Activated CD8-positive, alpha-beta T cell treated with anti-CD3 and anti-CD28 coated beads for 36 hours (primary cell): Measurements from ENCODE around the gene FOXQ1. TPM values are rescaled to one million over a fixed set of nuclear protein-coding genes. Genes with fewer than 3 reads are reported as not detected.
"Not testable (repeated sequence)": the region's sequence is repeated elsewhere in the genome, so short reads cannot be mapped to it uniquely, and the experiment has no call there.

Source experiments
- ATAC-seq: fragments of 200-7000 bp; cut with Tn5 transposase; one replicate; pipeline ENCODE4 v1.10.0; 2021; ENCODE audit warnings: mild to moderate bottlenecking, moderate library complexity
- CTCF ChIA-PET: fragments of 350-600 bp; sonication (Branson Sonifier 250); formaldehyde crosslinking; loops from one replicate; lab custom pipeline; 2021; ENCODE audit warnings: antibody characterized with exemption; lab: Charles Lee
- POLR2A ChIA-PET: fragments of 350-600 bp; sonication (Branson Sonifier 250); formaldehyde crosslinking; loops from one replicate; lab custom pipeline; 2021; ENCODE audit warnings: antibody characterized with exemption; lab: Charles Lee
- DNase-seq: peaks from one replicate; pipeline ENCODE4 v3.0.0-alpha.2; 2020
- H3K27ac Mint-ChIP-seq: one replicate; pipeline ENCODE4 v1.8.0; 2021; ENCODE audit warnings: mild to moderate bottlenecking, mixed read lengths
- H3K27me3 Mint-ChIP-seq: one replicate; pipeline ENCODE4 v1.8.0; 2021; ENCODE audit warnings: mixed read lengths
- H3K36me3 Mint-ChIP-seq: one replicate; pipeline ENCODE4 v1.8.0; 2021; ENCODE audit warnings: low read depth, mixed read lengths
- H3K4me1 Mint-ChIP-seq: one replicate; pipeline ENCODE4 v1.8.0; 2021; ENCODE audit warnings: low read depth, mixed read lengths
- H3K4me3 Mint-ChIP-seq: one replicate; pipeline ENCODE4 v1.8.0; 2021; ENCODE audit warnings: mild to moderate bottlenecking, moderate library complexity, mixed read lengths
- H3K9me3 Mint-ChIP-seq: one replicate; pipeline ENCODE4 v1.8.0; 2021; ENCODE audit warnings: mixed read lengths
- intact Hi-C: fragments of 100-400 bp; cut with micrococcal nuclease; formaldehyde crosslinking; loops from one replicate; pipeline ENCODE4 v1.10.0; 2022
- total RNA-seq, 2 experiments: library from RNA; stranded (reverse); gene quantifications; one replicate each; pipeline ENCODE4 v1.2.3, GENCODE V29; 2021
- TF ChIP-seq, protein P1 (sequence below): fragments of 200-600 bp; IDR thresholded peaks from one replicate; pipeline ENCODE4 v1.8.0; 2022; ENCODE audit warnings: antibody characterized with exemption, mild to moderate bottlenecking

FOXQ1 gene
- total RNA-seq, 2 experiments from 2014 or later = not detected

DNA sequence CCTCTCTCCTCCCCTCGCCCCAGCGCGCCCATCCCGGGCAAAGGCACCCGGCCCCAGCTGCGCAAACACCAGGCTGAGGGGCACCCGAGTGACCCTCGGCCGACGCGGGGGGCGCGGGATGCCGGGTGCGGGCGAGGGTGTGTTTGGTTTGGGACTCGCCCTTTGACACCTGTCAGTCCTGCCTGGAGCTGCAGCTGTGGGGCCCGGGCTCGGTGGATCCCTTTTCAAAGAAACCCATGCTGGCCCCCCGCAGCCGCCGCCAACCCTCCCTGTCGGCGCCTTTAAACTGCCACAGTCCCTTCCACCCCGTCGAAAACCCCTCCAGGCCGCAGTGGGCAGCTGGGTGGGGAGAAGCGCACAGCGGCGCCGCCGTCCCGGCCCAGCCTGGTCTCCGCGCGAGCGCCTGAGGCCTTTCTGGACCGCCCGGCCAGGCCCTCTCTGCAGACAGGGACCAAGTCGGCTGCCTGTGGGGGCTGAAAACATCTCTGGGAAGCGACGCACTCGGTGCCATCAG is 5.5 kb downstream of the FOXQ1 start:
- TF ChIP-seq, protein P1, sequence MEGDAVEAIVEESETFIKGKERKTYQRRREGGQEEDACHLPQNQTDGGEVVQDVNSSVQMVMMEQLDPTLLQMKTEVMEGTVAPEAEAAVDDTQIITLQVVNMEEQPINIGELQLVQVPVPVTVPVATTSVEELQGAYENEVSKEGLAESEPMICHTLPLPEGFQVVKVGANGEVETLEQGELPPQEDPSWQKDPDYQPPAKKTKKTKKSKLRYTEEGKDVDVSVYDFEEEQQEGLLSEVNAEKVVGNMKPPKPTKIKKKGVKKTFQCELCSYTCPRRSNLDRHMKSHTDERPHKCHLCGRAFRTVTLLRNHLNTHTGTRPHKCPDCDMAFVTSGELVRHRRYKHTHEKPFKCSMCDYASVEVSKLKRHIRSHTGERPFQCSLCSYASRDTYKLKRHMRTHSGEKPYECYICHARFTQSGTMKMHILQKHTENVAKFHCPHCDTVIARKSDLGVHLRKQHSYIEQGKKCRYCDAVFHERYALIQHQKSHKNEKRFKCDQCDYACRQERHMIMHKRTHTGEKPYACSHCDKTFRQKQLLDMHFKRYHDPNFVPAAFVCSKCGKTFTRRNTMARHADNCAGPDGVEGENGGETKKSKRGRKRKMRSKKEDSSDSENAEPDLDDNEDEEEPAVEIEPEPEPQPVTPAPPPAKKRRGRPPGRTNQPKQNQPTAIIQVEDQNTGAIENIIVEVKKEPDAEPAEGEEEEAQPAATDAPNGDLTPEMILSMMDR = no peak
- Mint-ChIP-seq H3K27ac (no peak overlapping the region), H3K4me3 (no peak overlapping the region), H3K36me3 (no peaks in the 10 kb centered on the region), H3K4me1 (peaks cover 12% of the 10 kb centered on the region), H3K27me3 (peaks cover 33% of the 10 kb centered on the region), H3K9me3 (no peaks in the 10 kb centered on the region)
- DNase-seq = no peak
- no peak for ATAC-seq
- ChIA-PET CTCF (no interaction called here), POLR2A (no interaction called here)
- intact Hi-C loops = no loop called here

DNA sequence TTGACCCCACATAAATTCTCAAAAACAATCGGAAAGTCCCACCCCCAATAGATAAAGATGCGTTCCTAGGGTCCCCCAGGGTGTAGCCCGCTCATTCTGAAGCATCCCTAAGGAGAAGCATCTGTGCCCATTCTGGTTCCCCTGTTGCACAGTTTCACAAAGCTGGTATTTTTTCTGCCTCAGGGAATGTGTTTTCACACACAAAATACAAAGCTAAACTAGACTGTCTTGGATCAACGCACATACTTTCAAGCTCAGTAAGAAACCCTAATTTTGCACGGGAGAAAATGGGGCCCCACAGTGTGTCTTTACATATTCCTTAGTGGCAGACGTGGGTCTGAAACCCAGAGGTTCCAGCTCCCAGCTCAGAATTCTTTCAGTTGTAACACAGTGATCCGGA is 6.1 kb downstream of the FOXQ1 start:
- H3K9me3 Mint-ChIP-seq = no peaks in the 10 kb centered on the region
- H3K27ac Mint-ChIP-seq = no peak overlapping the region
- CTCF ChIA-PET = no interaction called here
- H3K4me3 Mint-ChIP-seq = no peak overlapping the region
- H3K36me3 Mint-ChIP-seq = no peaks in the 10 kb centered on the region
- no peak for DNase-seq
- POLR2A ChIA-PET = no interaction called here
- peaks cover 31% of the 10 kb centered on the region for H3K27me3 Mint-ChIP-seq
- H3K4me1 Mint-ChIP-seq = peaks cover 10% of the 10 kb centered on the region
- intact Hi-C loops = no loop called here
- no peak for ATAC-seq
- TF ChIP-seq, protein P1 = no peak

DNA sequence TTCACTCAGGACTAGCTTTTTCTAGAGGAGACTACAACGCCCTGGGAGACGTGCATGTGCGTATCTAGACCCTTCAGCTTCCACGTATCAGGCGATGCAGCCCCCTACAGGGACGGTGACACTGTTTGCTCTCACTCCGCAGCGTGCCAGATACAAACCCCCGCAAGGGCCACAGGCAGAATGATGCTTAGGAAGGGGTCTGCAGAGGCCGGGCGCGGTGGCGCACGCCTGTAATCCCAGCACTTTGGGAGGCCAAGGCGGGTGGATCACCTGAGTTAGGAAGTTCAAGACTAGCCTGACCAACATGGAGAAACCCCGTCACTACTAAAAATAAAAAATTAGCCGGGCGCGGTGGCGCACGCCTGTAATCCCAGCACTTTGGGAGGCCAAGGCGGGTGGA is 6.7 kb downstream of the FOXQ1 start:
- CTCF ChIA-PET, H3K4me3 Mint-ChIP-seq, ATAC-seq, H3K27ac Mint-ChIP-seq, H3K9me3 Mint-ChIP-seq, intact Hi-C loops, DNase-seq, POLR2A ChIA-PET, H3K36me3 Mint-ChIP-seq: not testable (repeated sequence)
- Mint-ChIP-seq H3K4me1 (peaks cover 10% of the 10 kb centered on the region), H3K27me3 (peaks cover 31% of the 10 kb centered on the region)

DNA sequence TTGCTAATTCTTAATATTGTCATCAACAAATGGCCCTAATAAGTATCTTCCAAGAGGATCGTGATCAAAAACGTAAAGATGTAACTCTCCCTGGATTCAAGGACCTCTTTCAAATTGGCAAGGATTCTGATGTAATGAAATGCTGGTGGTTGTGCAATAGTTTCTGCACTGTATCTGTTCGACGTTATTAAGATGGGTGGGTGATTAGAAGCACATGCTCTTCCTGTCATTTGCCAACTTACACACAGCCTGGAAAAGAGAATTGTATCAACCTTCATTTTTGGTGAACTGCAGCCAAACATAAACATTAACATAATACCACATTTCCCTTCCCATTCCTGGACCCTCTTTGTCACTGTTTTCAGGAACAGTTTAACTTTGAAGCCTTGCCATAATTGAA is 9.8 kb downstream of the FOXQ1 start:
- intact Hi-C loops = no loop called here
- ChIA-PET POLR2A (no interaction called here), CTCF (interaction anchor here (1.0 kb wide), 1 partner anchor 103 kb away, joined by 3 read pairs; no protein-coding TSS in a partner anchor)
- Mint-ChIP-seq H3K4me1 (no peaks in the 10 kb centered on the region), H3K36me3 (no peaks in the 10 kb centered on the region), H3K9me3 (no peaks in the 10 kb centered on the region), H3K27ac (no peak overlapping the region), H3K27me3 (peaks cover 22% of the 10 kb centered on the region), H3K4me3 (no peak overlapping the region)
- no peak for DNase-seq
- TF ChIP-seq, protein P1 = no peak
- no peak for ATAC-seq

DNA sequence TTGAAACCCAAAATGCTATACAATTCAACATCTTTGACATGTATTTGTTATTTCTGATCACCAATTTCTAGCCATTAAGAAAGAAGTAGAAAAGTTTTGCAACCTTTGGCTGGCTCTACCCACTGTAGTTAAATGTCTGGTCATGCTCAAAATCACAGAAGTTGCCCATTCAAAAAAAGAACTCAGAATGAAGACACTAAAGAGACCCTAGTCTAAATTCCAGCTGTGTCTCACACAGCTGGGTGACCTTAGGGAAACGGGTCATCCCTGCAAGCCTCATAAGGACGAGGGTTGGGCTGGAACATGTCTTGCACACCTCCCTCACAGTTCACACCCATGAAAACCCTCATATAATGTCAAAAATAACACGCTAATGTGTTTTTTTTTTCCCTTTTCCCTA is 10.3 kb downstream of the FOXQ1 start:
- intact Hi-C loops = no loop called here
- TF ChIP-seq, protein P1 = no peak
- H3K27me3 Mint-ChIP-seq = peaks cover 25% of the 10 kb centered on the region
- no peaks in the 10 kb centered on the region for H3K36me3 Mint-ChIP-seq
- no peak overlapping the region for H3K4me3 Mint-ChIP-seq
- CTCF ChIA-PET = interaction anchor here (1.0 kb wide), 1 partner anchor 103 kb away, joined by 3 read pairs; no protein-coding TSS in a partner anchor
- H3K4me1 Mint-ChIP-seq = no peaks in the 10 kb centered on the region
- POLR2A ChIA-PET = no interaction called here
- no peaks in the 10 kb centered on the region for H3K9me3 Mint-ChIP-seq
- H3K27ac Mint-ChIP-seq = no peak overlapping the region
- no peak for DNase-seq
- no peak for ATAC-seq
